ENCODE results near the gene RFXANK.

DNA sequence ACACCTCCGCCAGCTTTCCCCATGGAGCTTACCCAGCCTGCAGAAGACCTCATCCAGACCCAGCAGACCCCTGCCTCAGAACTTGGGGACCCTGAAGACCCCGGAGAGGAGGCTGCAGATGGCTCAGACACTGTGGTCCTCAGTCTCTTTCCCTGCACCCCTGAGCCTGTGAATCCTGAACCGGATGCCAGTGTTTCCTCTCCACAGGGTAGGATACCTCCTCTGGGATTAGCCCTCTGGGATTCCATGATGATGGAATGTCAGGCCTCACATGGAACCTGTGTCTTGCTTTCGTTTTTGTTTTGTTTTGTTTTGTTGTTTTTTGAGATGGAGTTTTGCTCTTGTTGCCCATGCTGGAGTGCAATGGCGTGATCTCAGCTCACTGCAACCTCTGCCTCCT lies 1.9 kb downstream of the RFXANK start:
- TF ChIP-seq, protein P1, sequence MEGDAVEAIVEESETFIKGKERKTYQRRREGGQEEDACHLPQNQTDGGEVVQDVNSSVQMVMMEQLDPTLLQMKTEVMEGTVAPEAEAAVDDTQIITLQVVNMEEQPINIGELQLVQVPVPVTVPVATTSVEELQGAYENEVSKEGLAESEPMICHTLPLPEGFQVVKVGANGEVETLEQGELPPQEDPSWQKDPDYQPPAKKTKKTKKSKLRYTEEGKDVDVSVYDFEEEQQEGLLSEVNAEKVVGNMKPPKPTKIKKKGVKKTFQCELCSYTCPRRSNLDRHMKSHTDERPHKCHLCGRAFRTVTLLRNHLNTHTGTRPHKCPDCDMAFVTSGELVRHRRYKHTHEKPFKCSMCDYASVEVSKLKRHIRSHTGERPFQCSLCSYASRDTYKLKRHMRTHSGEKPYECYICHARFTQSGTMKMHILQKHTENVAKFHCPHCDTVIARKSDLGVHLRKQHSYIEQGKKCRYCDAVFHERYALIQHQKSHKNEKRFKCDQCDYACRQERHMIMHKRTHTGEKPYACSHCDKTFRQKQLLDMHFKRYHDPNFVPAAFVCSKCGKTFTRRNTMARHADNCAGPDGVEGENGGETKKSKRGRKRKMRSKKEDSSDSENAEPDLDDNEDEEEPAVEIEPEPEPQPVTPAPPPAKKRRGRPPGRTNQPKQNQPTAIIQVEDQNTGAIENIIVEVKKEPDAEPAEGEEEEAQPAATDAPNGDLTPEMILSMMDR (IDR thresholded peaks at IDR 0.05; ENCODE audit: low read length), result no peak
- TF ChIP-seq EZH2 (IDR thresholded peaks at IDR 0.05; ENCODE audit: borderline replicate concordance, low read length), result no peak
